Stimulated activated CD8-positive, alpha-beta memory T cell treated with anti-CD3 and anti-CD28 coated beads, Interleukin-7, amount 100 ng/mL, for 4 hours (primary cell): ENCODE results near the gene SLC43A2.
"Not testable (repeated sequence)": the region's sequence is repeated elsewhere in the genome, so short reads cannot be mapped to it uniquely, and the experiment has no call there.

Source experiments
- DNase-seq, 2 donors: peaks; one replicate each; pipeline ENCODE4 v3.0.0-alpha.2; 2020; ENCODE audit warnings: low read depth in 2 of 2

Gene SLC43A2

DNA sequence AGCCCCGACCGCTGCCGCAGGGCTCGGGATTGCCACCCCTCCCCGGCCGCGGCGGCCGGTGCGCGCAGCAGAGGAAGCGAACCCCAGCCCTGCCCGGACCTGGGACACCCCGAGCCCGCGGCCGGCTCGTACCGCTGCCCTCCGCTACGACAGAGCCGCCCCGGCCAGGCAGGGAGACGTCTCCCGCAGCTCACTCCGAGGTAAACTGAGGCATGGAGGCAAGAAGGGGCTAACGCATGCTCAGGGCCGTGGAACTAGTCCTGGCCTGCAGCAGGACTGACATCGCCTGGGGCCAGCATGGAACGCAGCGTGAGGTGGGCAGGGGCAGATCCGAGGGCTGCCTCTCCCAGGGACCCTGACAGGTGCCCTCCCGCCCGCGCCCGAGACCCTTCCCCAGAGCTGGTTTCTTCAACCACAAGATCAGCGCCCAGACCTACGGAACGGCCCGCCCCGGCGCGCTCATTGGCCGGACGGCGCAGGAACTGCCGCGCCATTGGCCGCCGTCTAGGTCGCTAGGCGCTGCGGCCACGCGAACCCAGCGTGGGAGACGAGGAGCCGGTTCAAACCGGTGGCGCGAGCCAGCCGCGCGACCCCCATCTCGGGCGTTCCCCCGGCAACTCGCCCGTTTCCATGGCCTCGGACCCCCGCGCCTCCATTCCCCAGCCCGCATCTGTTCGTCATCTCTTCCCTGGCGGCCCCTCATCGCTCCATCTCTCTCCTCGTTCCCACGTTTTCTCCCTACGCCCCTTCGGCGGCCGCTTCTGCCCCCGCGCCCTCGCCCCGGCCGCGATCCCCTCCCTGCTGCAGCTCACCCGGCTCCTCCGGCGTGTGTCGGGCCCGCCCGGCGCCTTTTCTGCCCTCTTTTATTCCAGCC lies at the start of gene SLC43A2:
Gene SLC43A2, minus strand, starts transcription at position 853 of the 874 bp plus-strand sequence. CDS start 960 bp downstream, outside the sequence.
- peak; percentile 42 to 74 for DNase-seq

DNA sequence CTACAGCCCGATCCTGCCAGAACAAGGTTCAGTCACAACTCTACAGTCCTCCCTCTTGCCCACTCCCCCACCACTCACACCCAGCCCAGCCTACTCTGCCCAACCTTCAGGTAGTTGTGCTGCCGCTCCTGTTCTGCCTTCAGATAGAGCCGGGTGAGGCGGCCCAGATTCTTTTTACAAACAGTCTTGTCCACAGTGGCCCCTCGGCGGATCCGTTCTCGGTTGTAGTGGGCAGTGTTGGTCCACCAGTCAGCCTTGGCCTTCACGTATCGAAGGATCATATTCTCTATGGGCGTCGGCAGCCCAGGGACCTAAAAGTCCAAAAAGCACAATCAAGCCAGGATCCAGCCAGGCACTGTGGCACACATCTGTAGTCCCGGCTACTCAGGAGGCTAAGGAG lies 47.8 kb upstream of the SLC43A2 start:
- DNase-seq, result no peak

DNA sequence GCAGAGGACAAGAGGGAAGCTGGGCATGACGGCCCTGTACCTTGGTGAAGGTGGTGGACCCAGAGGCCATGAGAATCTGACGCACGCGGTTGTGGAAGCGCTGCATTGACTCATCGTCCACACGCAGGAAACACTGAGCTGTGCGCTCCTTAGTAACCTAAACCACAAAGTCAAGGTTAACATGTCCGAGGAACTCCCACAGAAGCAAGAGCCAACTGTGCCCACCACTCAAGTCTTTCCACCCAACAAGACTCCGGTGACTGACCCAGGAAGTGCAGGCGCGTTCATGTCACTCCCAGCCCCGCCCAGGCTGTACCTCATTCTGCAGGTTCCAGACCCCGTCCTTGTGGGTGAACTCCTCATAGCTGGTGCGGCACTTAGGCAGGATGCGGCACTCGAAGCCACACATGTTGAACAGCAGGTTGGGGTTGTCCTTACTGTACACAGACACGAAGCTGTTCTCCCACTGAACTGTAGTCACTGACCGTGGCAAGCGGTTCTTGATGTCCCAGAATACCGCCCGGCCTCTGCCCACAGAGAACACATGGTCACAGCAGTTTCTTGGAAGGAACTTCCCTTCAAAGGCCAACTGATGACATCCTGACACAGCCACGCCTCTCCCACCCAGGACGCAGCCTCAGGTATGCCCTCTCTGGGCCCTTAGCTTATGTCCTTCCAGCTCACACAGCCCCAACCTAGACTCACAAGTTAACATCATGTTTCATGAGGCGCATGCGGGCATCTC lies 44.6 kb upstream of the SLC43A2 start:
- no peak for DNase-seq

DNA sequence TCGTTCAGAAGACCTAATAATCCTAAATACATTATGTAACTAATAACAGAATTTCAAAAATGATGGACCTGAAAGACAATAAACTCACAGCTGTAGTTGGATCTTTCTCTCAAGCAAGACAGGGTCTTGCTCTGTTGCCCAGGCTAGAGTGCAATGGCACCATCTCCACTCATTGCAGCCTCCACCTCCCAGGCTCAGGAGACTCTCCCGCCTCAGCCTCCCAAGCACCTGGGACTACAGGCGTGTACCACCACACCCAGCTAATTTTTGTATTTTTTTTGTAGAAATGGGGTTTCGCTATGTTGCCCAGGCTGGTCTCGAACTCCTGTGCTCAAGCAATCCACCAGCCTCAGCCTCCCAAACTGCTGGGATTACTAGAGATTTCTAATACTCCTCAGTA lies 35.3 kb upstream of the SLC43A2 start:
- not testable (repeated sequence) for DNase-seq

DNA sequence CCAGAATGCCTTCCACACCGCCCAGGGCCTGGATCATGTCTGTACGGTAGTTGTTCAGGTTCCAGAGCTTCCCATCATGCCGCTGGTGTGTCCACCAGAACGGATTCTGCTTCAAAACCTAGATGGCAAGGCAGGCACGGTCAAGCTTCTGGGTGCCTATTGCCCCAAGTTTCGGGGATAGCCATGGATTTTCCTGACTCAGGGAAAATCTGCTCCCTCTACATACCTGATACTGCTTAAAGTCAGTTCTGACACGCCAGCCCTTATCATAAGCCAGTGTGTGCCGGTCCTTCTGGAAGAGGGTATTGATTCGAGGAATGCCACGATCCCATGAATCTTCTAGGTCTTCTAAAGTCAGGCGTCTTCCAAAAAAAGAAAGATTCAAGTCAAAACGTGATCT lies 32.4 kb upstream of the SLC43A2 start:
- no peak for DNase-seq

DNA sequence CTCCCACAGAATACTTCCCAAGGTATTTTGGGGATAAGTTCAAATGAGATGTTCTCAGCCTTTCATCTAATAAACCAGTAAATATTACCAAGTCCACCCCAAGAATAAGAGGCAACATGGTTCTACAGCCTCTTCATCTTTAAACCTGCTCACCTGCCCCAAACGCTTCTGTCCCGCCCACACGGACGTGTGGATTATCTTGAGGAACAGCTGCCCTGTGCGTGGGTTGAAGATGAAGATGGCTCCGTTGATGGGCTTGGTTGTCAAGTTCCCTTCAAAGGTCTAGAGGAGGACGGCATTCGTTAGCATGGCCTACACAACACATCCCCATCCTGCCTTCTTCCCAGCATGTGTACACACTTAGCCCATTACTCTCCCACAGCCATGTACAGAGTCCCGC lies 29.5 kb upstream of the SLC43A2 start:
- no peak for DNase-seq

DNA sequence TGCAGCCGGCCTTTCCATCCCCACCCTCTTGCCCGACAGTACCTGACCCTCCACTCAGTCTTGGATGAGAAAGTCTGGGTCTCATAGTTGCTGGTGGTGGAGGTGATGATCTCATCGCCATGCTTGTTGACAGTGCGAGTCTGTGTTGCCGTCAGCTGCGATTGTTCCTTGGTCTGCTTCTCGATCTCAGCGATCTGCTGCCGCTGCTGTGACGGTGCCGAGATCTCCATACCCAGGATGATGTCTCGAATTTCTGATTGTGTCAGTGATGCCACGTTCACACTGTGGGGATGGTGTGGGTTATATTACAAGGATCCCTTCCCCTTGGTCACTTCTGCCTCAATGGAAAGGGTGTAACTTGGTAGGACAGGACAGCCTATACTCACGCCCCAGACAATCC lies 25.1 kb upstream of the SLC43A2 start:
- DNase-seq, result no peak

DNA sequence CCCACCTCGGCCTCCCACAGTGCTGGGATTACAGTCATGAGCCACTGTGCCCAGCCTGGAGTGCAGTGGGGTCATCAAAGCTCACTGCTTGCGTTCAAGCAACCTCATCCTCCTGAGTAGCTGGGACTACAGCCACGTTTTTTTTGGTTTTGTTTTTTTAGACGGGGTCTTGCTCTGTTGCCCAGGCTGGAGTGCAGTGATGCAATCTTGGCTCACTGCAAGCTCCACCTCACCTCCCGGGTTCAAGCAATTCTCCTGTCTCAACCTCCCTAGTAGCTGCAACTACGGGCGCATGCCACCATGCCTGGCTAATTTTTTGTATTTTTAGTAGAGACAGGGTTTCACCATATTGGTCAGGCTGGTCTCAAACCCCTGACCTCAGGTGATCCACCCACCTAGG lies 24.2 kb upstream of the SLC43A2 start:
- DNase-seq, result not testable (repeated sequence)

DNA sequence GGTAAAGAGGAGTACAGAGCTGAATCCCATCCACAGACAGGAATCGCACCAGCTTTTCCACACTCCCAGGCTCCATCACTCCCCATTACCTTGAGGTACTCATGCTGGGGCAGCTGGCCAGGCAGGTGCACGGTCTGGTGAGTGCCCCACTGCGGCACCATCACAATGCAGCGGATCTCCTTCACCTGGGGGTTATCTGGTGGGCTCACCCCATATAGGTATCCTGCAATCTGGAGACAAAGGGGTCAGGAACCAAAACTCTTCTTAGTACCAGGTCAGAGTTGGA lies 22.9 kb upstream of the SLC43A2 start:
- no peak for DNase-seq

DNA sequence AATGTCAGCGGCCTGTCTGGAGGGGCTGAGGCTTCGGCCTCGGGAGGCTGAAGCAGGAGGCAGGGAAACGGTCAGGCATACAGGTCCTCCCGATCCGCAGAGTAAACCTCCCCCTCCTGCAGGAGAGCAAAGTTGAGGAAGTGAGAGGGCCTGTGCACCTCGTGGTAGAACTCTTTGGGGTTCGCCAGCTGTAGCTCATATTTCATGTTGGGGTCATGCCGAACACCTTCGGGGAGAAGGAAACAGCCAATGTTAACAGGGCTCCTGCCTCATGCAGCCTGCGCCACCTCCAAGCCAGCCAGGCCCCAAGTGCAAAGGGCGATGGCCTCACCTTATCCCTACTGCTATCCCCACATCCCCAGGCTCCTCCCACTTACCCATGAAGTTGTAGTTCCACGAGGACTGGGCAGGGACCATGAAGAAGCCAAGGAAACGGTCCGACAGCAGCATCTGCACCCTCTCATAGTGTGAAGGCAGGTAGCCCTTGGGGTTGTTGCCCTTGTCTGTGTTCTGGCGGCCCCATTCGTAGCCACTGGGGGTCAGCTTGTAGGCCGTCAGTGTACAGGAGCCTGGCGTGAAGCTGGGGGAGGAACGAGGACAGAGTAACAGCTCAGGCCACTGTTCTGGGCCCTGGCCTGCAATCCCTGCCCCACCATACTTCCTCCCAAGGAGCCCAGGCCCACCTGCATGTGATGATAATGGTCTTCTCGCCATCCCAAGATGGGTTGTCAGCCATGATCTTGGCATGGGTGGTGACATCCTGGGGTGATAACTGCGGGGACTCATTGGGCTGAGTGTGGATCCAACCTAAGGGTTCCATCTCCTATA lies 22.3 kb upstream of the SLC43A2 start:
- no peak for DNase-seq

DNA sequence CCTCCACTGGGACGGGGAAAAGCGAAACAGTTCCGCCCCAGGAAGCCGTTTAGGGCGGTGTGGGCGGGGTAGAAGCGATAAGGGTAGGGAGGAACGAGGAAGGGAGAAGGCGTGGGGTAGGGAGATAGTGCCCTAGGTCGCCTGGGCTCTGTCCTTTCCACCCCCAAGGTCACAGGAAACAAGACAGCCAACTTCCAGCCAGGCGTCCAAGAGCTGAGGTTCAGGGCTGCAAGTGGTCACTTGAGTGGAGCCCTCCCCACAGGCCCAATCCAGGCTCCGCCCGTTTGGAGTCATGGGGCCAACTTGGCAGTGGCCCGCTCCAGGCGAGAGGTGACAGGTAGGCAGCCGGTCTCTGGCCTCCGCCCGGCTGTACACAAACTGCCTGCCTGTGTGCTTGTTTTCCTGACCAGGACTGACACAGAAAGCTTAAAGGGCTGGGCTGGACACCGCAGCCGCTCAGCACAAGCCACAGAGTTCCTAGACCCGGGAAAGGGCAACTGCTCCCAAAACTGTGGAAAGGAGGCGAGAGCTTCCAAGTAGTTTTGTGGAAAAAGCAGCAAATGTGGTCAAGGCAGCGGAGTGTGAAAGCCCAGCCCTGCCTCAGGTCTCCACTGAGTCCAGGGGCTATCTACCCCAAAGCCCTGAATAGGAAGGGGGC lies 21.3 kb upstream of the SLC43A2 start, which contains the start of gene RILP:
Gene RILP, minus strand, starts transcription at position 23 of the 658 bp plus-strand sequence. CDS start 62 bp downstream, outside the sequence.
- no peak for DNase-seq

DNA sequence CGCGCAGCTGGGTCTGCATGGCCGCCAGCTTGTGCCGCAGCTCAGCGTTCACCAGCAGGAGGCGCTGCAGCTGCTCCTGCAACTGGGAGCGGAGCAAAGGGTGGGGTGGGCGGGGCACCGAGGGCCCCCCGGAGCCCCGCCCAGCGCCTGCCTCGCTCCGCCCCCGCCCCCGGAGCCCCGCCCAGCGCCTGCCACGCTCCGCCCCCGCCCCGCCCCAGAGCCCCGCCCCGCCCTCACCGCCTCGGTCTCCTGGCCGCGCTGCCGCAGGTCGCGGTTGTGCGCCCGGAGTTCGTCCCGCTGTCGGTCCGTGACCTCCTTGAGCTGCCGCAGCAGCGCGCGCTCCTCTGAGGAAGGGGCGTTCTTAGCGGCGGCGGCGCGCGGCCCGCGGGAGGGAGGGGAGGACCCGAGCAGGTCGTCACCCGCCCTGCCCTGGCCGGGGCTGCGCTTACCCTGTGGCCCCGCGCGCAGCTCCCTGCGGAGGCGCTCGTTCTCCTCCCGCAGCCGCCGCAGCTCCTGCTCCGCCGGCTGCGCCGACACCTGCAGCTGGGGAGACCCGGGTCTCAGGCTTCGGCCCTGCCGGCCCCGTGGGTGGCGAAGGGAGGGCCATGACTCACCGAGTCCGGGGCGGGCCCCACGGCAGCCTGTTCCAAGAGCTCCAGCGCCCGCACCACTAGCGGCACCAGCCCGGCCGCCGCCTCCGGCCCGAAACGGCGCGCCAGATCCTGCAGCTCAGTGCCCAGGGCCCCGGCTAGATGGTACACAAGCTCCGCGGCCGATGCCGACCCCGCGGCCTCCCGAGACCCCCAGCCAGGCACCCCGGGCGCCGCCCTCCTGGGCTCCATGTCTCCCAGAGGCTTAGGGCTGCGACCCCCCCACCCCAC lies 20.6 kb upstream of the SLC43A2 start:
- DNase-seq, result peak; percentile 80 to 89

DNA sequence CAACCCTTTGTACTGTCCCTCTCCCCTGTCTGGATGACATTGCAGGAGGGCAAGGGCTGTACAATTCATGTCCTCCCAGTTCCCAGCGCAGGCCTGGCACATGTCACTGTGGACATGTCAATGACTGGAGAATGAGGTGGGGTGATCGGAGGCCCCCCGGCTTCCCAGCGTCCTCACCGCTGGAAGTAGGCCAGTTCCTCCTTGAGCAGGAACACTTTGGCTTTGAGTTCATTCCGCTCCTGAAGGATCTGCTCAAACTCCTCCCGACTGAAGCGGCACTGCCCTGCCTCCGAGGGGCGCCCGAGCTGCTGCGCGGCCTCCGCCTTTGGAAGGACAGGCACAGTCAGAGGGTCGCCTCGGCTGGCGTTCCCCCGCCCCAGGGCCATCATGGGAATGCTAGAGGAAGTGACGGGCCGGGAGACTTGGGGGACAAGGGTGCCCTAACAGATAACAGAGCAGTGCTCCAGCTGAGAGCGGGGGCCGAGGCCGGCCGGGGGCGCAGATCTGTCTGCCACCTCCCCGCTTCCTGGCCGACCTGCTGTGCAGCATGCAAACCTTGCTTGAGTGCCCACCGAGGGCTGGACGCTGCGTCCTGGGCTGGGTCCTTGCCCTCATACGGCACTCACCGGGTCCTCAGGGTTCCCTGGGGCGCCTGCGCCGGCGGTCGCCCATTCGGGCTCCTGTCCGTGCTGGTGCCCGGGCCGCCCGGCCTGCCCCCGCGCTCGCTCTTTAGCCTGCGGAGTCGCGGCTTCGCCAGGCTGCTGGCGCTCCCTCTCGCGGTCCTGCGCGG lies 19.7 kb upstream of the SLC43A2 start:
- no peak for DNase-seq

DNA sequence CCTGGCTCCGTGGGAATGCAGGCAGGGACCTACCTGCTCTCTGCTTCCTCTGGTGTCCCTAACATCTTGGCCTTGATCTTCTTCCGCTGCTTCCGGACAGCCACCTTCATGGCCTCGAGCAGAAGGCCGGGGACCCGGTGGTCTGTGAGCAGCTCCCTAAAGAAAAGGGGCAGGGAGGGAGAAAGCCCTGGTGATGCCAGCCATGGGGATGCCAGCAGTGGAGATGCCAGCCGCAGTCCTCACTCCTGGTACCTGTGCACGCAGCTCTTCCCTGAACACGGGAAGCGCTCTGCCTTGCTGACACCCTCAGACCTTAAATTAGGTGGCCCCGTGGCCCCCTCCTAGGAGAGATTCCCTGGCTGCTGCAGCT lies 19.2 kb upstream of the SLC43A2 start:
- DNase-seq, result no peak

DNA sequence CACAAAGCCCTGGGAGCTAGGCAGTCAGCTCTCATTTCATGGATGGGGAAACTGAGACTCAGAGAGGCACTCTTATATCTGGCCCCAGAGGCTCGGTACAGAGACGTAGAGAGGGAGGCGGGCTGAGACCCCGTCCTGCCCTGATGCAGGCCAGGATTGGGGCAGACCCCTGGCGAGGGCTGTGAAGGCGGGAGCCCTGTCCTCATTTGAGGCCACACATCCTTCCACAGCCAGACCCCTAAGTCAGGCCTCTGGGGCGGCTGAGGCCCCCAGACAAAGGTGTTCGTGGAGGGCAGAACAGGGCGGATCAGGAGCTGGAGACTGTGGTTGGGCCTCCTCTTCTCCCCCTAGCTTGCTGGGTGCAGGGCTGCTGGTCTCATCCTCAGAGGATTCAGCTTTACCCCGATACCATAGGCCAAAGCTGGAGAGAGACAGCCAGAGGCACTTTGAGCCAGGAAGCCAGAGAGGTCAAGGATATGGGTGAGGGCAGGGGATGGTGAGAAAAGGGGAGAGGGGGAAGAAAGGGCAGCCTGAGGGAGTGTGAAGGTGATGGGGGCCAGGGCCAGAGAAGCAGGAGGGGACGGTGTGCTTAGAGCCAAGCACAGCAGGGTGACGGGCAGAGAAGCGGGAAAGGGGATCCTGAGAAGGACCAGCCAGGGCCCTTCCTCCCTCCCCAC lies 17.7 kb upstream of the SLC43A2 start:
- DNase-seq, result no peak

DNA sequence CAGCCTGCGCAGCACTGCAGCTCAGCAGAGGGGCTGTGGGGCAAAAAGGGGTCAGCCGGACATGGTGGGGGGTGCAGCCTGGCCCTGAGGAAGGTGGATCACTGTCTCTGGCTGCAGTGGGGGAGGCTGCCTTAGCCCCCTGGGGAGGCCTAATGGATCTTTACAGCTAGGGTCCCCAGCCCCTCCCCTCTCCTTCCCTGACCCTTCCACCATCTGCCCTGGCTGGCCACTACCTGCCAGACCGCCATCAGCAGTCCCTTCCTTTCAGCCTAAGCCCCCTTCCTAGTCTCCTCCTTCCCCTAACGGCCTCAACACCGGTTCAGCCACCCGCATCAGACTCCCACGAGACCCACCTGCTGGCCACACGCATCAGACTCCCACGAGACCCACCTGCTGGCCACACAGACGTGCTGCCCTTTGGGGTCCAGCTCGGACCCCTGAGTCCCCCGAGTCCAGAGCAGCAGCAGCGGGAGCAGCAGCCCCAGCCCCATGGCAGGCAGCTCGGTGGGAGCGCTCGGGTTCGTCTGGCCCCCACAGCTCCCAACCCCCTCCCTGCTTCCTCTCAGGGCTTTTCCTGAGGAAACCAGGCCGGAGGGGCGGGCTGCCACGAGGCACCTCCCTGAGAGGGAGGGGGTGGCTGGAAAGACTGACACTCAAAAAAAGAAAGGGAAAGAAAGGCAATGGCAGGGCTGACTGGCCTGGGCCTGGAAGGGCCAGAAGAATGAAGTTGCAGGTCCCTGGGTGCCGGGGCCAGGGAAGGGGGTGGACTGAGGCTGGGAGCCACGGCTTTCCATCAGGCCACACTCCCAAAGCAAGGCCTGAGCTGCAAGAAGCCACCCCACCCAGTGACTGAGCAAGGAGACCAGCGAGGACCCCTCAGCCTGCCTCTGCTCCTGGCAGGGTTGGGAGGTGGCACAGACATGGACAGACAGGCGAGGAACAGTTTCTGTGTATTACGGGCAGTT lies 16.9 kb upstream of the SLC43A2 start, which contains the start of gene SCARF1:
Gene SCARF1, minus strand, starts transcription at position 526 of the 965 bp plus-strand sequence. Its CDS starts 35 bp downstream, at position 491.
- no peak for DNase-seq

DNA sequence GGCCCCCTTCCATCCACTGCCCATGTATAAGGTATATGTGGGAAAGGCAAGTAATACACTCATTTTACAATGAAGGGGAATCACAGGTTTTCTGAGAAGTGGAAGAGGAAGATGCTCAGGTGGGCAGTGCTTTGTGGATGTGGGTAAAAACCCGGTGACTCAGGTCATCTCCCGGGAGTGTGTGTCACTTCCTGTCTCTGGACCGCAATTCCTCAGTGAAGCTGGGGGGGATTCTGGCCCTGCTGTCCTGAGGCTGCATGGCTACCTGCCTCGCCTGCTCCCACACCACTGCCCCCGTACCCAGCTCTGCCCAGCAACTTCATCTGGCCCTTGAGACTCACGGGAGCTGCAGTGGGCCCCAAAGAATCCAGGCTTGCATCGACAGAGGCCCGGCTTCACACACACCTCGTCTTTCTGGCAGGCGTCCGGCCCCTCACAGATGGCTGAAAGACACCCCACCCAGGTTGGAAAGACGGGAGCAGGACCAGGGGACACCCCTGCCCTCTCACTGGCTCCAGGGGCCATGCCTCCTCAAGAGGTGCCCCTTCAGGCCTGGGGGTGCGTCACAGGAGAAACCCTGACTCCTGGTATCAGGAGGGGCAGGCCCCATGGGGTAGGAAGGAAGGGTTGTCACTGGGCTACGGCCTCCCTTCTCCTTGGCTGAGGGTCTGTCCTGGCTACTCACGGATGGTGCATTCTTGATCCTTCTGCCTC lies 16.0 kb upstream of the SLC43A2 start:
- DNase-seq, result peak; percentile 55
